HG03571 (cell line): ENCODE results near the gene ENTPD6.

Source experiments
- ATAC-seq: cut with Tn5 transposase; IDR thresholded peaks from one replicate; pipeline ENCODE4 v1.9.1; 2021; ENCODE audit not compliant: unreplicated experiment

ENTPD6 gene

DNA sequence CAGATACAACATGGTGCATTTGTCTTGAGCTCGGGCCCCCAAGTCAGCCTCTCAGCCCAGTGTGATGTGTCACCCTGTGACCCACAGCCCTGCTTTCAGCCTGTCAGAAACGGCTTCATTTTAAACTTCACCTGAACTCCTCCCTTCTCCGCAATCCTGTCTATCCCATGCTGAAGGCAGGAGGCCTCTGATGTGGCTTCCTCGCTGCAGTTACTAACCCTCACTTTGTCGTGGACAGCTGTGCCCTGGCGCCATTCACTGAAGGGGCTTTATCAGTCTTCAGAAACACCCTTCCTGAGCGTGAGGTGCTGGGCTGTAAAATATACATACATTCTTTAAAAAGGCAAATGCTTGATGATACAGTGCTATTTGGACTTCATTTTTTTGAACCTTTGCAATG, 7.9 kb upstream of the ENTPD6 start:
- no peak for ATAC-seq

DNA sequence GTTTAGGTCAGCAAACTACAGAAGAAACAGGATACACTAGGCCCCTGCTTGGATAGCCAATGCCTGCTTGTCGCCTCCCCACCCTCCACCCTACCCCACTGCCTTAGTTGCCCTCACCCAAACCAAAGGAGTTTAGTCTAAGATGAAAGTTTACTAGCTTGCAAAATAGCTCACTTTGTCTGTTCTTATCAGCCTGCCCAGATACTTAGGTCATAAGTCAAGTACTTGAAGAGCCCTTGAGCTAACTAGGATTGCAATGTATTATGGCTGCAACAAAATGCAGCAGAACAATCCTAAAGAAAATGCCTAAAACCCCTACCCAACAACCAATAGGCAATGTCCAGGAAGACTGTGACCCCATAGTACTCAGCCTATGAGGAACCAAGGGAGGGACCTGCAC, 7.3 kb upstream of the ENTPD6 start:
- no peak for ATAC-seq

DNA sequence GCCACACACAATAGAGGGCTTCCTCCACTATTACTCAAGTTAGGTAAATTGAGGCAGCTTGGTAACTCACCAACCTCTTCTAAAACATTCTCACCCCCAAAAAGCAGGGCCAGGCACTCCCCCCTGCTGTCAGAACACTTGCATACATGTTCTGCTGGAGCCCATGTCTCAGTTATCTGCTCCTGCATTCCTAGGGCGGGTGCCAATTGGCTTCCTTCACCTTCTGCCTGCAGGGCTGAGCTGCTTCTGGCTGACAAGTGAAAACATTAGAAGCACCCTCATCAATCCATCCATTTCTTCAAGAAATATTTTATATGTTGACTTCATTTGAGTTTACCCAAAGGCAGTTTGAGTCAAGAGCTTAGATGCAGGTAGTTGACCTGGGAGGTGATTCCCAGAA, 4.5 kb upstream of the ENTPD6 start:
- no peak for ATAC-seq

DNA sequence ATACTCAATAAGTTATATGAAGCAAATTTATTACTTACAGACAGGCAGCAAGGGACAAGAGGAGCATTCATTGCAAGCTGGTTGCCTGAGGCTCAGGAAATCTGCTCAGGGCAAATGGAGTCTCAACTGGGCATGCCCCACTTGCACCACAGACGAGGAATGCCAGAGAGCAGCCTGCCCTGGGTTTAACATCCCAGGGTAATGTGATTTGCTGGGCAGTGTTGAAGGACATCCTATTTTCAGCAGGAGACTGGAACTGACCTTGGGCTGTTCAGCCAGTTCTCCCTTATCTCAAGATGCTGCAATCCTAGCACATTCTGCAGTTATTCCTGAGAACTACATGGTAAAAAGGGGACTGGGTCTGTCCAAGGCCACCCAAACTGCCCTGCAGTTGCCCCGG, 3.8 kb upstream of the ENTPD6 start:
- ATAC-seq: no peak

DNA sequence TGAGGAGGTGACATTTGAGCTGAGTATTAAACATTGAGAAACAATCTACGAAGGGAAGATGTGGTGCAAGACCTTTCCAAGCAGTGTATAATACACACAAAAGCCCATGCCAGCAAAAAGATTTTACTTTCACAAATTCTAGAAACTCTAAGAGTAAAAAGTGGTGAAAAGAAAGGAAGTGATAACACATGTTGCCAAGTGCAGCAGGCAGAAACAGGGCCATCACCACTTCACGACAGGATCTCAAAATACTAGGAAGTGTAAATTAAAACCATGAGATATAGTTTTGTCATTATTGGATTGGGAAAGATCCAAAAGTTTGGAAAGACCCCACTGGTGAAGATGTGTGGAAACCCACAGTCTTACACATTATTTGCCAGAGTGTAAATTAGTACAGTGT, 1.7 kb upstream of the ENTPD6 start:
- no peak for ATAC-seq

DNA sequence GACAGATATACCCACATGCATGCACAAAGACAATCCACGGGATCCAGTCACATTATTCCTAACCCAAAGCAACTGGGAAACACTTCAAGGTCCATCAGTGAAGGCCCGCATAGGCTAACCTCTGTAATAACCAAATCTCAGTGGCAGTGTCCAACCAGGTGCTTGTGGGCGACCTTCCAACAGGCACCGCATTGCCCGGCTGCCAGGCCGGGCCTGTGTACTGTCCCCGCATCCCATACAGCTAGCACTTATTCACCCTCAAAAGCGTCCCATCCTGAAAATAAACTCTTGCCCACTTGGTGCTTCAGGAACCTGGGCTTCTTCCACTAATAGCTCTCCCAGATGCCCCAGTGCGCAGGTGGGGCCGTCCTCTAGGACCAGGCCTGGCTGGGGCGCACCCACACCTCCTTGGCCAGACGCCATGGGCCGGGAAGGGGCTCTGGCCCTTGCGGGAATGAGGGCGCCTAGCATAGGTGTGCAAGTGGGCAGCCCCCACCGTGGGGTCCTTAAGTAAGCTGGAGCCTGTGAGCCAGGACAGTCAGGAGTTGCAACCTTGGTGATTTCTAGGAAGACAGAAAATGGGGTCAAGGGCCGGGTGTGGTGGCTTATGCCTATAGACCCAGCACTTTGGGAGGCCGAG, 1.1 kb upstream of the ENTPD6 start:
- ATAC-seq: no peak

DNA sequence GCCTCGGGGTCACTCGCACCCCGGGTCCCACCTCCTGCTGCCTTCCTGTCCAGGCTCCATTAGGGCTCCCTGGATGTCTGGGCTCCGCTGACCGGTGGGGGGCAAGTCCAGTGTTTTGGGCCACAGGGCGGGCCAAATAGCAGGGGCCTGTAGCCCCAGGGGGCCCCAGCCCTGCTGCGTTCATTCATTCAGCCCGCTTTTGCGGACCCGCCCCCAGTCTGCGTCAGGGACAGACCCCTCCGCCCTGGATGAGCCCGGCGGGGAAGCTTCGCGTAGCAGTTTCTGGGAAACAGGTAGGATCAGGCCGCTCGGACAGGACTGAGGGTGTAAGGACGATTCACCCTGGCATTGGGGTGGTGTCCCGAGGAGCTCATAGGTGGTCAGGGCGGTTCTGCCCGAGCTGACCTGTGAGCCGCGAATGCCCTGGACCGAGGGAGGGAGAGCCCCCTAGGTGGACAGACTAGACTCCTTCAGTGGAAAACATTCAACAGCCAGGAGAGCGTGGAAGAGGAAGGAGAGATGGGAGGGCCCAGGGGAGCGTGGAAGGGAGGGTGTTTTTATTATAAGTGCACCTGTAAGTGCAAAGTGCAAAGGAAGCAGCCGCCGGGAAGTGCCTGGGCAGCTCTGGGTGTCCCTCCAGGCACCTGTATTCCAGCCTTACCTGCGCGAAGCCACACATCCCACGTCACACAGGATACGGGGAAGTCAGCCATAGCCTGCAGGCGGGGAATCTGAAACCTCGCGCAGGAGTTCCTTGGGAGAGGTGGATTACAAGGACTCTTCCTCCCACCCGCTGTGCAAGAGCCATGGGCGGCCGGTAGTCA, 662 bp downstream of the ENTPD6 start:
- ATAC-seq: no peak

DNA sequence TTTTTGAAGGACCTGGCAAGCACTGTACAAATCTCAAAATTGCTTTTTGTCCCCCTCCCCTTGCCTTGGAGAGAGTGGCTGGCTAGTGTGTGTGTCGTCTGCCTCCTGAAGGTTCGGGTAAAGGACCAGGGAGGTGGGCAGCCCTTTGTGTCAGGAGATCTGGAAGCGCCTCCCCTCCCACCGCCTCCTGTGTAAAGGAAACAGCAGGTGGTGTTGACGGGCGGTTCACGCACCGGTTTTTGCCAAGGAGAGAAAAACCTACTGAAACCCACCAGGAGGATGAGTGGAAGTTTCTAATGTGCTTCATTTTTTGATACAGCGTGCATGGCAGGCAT, 1.2 kb downstream of the ENTPD6 start:
- no peak for ATAC-seq

DNA sequence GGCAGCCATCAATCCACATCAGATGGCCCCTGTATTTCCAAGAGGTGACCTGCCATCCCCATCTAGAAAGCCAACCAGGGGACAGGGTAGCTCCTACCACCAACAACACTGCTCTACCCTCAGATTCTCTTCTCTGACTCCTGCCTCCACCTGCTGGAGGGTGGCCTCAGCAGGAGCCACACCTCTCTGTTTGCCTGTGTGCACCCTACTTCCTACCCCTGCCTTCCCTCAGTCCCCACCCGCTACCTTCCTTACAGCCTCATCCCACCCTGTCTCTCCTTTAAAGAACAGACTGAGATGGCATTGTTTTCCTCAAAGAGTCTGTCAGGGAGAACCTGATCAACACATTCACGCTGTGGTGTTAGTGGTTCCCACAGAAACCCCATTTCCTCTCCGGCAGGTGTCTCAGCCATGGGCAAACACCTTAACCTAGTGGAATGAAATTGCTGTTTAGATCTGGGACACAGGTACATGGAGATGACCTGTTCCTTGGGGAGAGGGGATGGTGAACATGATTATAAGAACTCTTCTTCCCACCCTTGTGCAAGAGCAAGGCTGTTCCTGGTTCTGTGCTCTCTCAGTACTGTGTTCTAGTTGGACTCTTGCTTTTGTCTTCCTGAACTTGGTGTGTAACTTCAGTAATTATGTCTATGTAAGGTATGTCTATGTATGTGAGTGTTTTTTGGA, 1.8 kb downstream of the ENTPD6 start:
- no peak for ATAC-seq

DNA sequence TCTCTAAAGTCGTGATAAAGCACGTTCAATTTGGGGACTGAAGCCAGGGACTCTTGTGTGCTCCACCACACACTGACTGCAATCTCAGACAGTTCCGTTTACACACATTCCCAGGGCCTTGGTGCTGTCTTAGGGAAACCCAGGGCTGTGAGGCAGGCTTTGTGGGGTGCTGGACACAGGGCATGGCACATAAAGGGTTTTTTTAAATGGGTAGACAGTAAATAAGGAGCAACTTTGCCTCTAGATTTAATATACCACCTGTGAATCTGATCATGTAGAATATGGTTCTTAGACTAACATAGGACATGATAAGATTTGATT, 2.3 kb downstream of the ENTPD6 start:
- no peak for ATAC-seq

DNA sequence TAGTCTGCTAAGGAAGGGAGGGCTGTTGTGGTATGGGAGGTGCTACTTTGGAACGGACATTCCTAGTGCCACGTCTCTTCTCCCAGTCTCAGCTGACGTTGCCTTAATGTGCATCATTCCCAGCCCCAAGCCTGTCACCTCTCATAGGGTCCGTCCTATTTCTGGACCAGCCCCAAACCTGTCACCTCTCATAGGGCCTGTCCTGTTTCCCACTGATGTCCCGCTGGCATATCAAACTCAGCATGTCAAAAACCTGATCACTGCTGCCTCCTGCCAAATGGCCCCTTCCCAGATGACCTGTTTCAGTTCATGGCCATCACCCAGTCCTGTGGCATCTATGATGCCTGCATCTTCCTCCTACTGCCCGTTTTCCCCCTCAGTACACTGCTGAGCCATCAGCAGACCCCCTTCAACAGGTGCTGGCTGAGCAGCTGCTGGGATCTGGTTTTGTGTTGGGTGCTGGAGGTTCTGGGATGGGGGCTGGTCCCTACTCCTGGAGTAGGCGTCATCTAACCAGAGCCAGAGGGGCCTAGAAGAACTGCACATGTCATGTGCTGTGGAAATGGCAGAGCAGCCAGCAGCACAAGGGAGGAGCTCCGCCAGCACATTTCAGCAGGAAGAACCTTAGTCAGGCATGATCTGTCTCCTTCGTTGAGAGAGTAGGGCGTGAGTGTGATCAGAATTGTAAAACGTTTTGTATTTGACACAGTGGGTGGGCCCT, 3.3 kb downstream of the ENTPD6 start:
- no peak for ATAC-seq

DNA sequence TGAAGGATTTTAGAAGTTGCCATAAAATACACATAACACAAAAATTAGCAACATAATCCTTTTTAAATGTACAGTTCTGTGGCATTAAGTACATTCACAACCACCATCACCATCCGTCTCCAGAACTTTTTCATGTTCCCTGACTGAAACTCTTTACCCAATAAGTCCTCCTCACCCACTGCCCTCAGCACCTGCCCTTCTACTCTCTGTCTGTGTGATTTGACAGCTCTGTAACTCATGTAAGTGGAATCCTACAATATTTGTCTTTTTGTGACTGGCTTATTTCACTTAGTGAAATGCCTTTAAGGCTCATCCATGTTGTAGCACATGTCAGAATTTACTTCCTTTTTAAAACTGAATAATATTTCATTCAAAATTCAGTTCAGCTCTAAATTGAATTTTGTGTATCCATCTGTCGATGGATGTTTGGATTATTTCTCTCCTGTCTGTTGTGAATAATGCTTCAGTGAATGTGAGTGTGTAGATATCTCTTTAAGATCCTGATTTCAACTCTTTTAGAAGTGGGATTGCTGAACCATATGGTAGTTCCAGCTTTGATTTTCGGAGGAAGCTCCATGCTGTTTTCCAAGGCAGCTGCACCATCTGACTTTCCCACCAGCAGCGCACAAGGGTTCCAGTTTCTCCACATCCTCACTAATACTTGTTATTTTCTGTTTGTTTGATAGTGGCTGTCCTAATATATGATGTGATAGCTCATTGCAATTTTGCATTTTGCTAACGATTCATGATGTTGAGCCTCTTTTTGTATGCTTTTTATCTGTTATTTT, 4.2 kb downstream of the ENTPD6 start:
- no peak for ATAC-seq

DNA sequence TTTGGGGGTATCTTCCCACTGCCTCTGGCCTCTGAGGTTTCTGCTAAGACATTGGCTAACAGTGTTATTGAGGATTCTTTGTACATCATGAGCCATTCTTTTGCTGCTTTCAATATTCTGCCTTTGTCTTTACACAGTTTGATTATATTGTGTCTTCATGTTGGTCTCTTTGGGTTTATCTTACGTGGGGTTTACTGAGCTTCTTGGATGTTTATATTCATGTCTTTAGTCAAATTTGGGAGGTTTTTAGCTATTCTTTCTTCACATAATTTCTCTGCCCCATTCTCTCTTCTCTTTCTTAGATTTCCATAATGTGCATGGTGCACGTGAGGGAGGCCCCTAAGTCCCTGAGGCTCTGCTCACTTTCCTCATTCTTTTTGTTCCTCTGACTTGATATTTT, 7.6 kb downstream of the ENTPD6 start:
- no peak for ATAC-seq

DNA sequence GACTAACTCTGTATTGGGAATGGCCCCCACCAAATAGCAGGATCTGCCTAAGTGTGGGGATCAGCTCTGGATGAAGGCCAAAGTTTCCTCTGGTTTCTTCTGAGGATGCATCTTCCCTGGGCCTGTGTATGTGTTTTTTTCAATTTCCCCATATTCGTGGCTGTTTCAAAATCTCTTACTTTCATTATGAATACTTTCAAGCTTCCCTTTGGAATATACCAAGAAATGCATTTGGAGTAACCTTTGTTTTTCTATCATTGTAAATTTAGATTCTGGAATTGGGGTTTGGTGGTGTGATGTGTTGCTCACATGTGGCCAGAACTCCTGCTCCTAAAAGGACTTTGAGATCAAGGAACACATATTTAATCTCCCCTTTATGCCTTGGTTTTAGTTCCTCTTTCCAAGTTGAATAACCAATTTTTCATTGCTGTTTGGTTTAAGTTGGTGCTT, 8.4 kb downstream of the ENTPD6 start:
- ATAC-seq: no peak

DNA sequence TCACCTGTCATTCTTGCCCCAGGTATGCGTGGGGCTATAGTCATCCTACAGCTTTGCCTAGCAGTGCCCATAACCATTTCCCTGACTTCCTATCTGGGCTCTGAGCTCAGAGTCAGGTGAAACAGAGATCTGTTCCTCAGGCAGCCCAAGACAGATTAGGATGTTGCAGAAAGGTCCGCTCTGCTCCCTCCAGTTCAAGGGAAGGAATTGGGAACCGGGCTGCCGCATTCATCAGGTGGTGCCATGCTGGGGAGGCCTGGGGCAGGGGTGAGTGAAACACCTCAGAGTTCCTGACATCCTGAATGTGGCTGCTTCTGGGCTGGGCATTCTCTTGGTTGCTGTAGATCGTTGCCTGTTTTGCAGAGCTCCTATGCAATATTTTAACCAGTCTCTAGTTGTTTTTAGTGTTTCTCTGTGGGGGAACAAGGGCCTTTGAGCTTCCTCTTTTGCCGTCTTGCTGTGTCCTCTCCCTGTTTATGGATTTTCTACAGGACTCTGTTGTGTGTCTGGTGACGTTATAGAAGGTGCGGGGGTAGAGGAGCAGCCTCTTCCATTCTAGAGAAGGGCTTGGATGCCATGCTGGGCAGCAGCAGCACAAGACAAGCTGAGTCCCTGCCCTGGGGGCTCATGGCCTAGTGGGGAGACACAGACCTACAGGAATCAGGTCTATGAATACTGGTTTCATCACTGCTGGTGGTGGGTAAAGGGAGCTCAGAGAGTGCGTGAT, 9.2 kb downstream of the ENTPD6 start:
- ATAC-seq: no peak

DNA sequence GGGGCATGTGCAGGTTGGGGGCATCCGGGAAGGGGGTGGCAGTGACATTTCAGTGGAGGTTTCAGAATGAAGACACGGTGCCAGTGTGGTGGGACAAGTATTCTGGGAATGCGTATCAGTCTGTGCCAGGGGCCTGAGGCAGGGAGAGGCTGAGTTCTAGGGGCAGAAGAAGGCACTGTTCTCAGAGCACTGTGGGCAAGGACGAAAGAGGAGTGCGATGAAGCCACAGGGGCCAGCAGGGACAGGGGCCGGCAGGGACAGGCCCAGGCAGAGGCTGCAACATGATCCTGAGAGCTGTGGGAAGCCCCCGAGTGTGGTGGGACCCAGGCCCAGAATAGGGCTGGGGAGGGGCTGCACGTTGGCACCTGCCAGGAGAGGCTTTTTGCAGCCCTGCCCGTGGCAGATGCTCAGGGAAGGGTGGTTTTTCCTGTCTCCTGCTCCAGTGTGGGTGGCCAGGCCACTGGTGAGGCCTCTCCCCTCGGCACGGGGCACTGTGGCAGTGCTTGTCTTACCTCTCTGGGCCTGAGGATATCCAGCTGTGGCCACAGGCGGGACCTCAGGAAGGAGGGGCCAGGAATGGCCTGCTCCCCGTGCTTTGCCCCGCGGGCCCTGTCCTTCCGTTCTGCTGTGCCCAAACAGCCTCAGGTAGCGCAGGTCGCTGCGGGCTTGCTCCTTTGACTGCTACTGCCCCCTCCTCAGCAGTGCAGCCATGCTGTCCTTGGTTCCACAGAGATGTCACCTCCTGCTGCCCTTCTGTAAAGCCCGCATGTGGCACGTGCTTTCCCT, 10.0 kb downstream of the ENTPD6 start:
- no peak for ATAC-seq

DNA sequence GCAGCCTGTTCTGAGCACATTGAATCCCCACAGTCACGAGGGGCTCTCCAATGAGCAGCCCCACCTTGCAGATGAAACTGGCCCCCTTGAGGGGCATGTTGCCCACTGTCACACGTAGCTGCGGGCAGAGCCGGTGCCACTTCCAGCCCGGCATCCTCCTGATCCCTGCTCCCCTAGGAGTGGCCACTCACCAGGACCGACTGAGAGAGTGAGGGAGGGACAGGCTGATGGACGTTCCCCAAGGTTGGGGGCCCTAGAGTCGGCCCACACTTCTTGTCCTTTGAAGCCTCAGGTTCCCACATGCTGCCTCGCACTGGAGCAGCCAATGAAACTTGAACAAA, 10.5 kb downstream of the ENTPD6 start:
- ATAC-seq: no peak

DNA sequence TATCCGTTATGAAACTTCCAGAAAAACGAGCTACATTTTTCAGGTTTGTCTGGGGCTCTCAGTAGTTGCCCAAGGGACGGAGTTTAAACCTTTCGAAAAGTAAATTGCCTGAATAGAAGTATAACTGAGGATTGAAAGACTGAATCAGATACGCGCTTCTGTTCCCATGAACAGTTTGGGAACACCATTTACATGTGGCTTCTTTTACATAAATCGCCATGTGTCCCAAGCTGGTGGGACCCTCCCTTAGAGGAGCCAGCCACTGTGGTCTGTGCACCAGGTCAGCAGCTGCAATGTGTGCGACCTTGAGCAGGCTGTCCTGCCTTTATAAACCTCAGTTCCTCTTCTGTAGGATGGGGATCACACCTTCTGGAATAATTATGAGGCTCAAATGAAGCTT, 11.0 kb downstream of the ENTPD6 start:
- no peak for ATAC-seq

DNA sequence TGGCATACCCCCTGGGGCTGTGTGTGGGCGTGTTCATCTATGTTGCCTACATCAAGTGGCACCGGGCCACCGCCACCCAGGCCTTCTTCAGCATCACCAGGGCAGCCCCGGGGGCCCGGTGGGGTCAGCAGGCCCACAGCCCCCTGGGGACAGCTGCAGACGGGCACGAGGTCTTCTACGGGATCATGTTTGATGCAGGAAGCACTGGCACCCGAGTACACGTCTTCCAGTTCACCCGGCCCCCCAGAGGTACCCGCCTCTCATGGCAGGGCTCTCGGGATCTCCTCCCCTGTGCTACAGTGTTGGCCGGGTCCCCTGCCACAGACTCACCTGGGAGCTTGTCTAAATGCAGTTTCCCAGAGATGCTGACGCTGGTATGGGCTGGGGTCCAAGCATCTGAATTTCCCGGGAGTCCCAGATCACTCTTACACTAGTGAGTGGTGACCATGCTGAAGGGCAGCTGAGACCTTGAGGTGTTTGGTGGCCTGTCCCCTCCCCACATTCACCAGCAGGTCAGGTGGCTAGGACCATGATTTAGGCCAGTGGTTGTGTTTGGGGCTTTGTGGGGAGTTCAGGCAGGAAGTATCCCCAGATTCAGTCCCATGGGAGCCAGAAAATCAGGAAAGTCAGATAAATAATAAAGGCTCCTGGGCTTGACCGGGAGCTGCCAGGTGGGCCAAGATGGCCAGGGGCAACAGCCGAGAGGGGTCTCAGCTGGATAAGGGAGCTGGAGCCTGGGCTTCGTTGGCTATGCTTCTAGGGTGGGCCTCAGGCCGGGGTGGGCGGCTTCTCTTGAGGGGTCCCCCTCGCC, 11.8 kb downstream of the ENTPD6 start:
- no peak for ATAC-seq
